Endodermal cell (in vitro differentiated cells): ENCODE results near the gene BANP. TPM values are rescaled to one million over a fixed set of nuclear protein-coding genes. Genes with fewer than 3 reads are reported as not detected.

ENCODE experiments used
- DNase-seq: peaks from one replicate; pipeline ENCODE4 v3.0.0-alpha.2; 2017
- H3K27ac ChIP-seq: 2 replicates; pipeline ENCODE4 v1.5.1; 2013; ENCODE audit warnings: mild to moderate bottlenecking, low read depth, low read length, moderate library complexity
- H3K27me3 ChIP-seq: 2 replicates; pipeline ENCODE4 v1.6.1; 2013; ENCODE audit warnings: mild to moderate bottlenecking, low read length, moderate library complexity; ENCODE audit not compliant: insufficient read depth, control insufficient read depth, poor library complexity, severe bottlenecking
- H3K36me3 ChIP-seq: 2 replicates; pipeline ENCODE4 v1.7.0; 2013; ENCODE audit warnings: mild to moderate bottlenecking, low read length, moderate library complexity; ENCODE audit not compliant: control insufficient read depth, insufficient read depth
- H3K4me1 ChIP-seq: one replicate; pipeline ENCODE4 v1.7.0; 2013; ENCODE audit warnings: low read length; ENCODE audit not compliant: control insufficient read depth, insufficient read depth
- H3K4me3 ChIP-seq: 2 replicates; pipeline ENCODE4 v1.5.1; 2013; ENCODE audit warnings: mild to moderate bottlenecking, low read length, moderate library complexity
- H3K9ac ChIP-seq: 2 replicates; pipeline ENCODE4 v1.6.1; 2013; ENCODE audit warnings: mild to moderate bottlenecking, low read length, moderate library complexity; ENCODE audit not compliant: poor library complexity, severe bottlenecking; ENCODE audit errors: extremely low read depth
- H3K9me3 ChIP-seq: 2 replicates; pipeline ENCODE4 v1.6.1; 2013; ENCODE audit warnings: mild to moderate bottlenecking, low read length, moderate library complexity; ENCODE audit not compliant: control insufficient read depth
- H3K27ac Mint-ChIP-seq: 2 replicates; pipeline ENCODE4 v1.8.0; 2020; ENCODE audit warnings: mixed read lengths
- H3K27me3 Mint-ChIP-seq: 2 replicates; pipeline ENCODE4 v1.8.0; 2021; ENCODE audit warnings: mild to moderate bottlenecking, mixed read lengths; ENCODE audit not compliant: insufficient read depth
- H3K36me3 Mint-ChIP-seq: 2 replicates; pipeline ENCODE4 v1.8.0; 2020; ENCODE audit warnings: low read depth, mixed read lengths
- H3K4me1 Mint-ChIP-seq: 2 replicates; pipeline ENCODE4 v1.8.0; 2020; ENCODE audit warnings: mixed read lengths
- H3K4me3 Mint-ChIP-seq: 2 replicates; pipeline ENCODE4 v1.8.0; 2020; ENCODE audit warnings: mild to moderate bottlenecking, moderate library complexity, mixed read lengths
- H3K9me3 Mint-ChIP-seq: 2 replicates; pipeline ENCODE4 v1.8.0; 2020; ENCODE audit warnings: mild to moderate bottlenecking, mixed read lengths
- CTCF ChIP-seq: fragments of 200-600 bp; sonication (generic); conservative IDR thresholded peaks from 2 replicates; pipeline ENCODE4 v1.5.0; 2021; ENCODE audit warnings: antibody characterized with exemption, mild to moderate bottlenecking
- WGBS, 2 experiments: methylation state at CpG; one replicate each; pipeline versions ENCODE4 v1.1.5 to v1.1.7; 2013; ENCODE audit warnings: missing lambda C conversion rate in 2 of 2, mixed read lengths in 1 of 2; ENCODE audit not compliant: insufficient coverage in 1 of 2, insufficient read length in 1 of 2; 5-methylcytosine and 5-hydroxymethylcytosine counted together
- total RNA-seq, 2 donors: library from RNA; stranded (reverse); fragmentation: NEBNext Ultra II Directional in 1 of 2; extraction: Animal tissue kit (Norgen Biotek cat#: 25700) in 1 of 2; gene quantifications; 2 replicates in 1 of 2; 3 replicates in 1 of 2; pipeline ENCODE4 v1.2.1, GENCODE V29; 2021

BANP gene
- total RNA-seq, 2 donors from 2014 or later: 39.5 to 45.5 TPM

DNA sequence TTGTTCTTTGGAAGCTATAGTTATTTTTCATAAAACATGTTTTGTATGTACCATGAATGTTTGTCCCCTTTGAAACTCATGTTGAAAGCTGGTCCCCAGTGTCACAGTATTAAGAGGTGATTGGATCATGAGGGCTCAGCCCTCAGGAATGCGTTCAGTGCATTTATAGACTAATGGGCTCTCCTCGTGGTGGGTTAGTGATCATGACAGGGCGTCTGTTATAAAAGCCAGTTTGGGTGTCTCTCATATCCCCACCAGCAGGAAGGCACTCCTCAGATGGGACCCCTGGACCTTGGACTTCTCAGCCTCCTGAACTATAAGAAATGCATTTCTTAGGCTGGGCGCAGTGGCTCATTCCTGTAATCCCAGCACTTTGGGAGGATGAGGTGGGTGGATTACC is 10.4 kb downstream of the BANP start:
- WGBS, 2 experiments: 75 to 96% methylated on average over 2 to 4 of the region's 4 CpGs
- H3K9me3 Mint-ChIP-seq: no peaks in the 10 kb centered on the region
- Histone ChIP-seq H3K36me3 (peaks cover 12% of the 10 kb centered on the region), H3K9ac (no peak overlapping the region), H3K4me3 (no peak overlapping the region), H3K27ac (no peak overlapping the region), H3K4me1 (no peaks in the 10 kb centered on the region), H3K9me3 (no peaks in the 10 kb centered on the region), H3K27me3 (no peaks in the 10 kb centered on the region)
- peaks cover 13% of the 10 kb centered on the region for H3K4me1 Mint-ChIP-seq
- no peaks in the 10 kb centered on the region for H3K27me3 Mint-ChIP-seq
- no peak overlapping the region for H3K4me3 Mint-ChIP-seq
- peaks cover 18% of the 10 kb centered on the region for H3K36me3 Mint-ChIP-seq
- TF ChIP-seq CTCF: no peak
- DNase-seq: peak; percentile 29
- no peak overlapping the region for H3K27ac Mint-ChIP-seq

DNA sequence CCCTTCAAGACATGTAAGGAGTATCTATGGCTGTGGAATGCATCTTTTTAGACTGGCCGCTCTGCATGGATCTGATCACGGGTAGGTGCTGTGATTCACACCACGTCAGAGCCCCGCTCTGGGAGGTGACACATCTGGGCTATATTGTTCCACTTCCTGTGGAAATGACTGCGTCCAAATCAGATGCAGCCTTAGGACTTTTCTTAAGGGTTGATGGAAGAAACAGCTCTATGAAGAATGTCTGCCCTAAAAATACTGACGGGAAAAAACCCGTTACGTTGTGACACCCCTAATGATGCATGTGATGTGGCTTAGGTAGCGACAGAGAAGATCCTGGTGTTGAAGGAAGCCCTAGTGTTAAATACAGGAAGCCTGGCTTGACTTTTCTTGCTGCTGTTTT is 12.2 kb downstream of the BANP start:
- WGBS, 2 experiments: 92 to 94% methylated on average over 9 of the region's 9 CpGs
- Histone ChIP-seq H3K9me3 (no peaks in the 10 kb centered on the region), H3K4me3 (no peak overlapping the region), H3K4me1 (no peaks in the 10 kb centered on the region), H3K27ac (no peak overlapping the region), H3K36me3 (peaks cover 3% of the 10 kb centered on the region), H3K9ac (no peak overlapping the region), H3K27me3 (no peaks in the 10 kb centered on the region)
- no peaks in the 10 kb centered on the region for H3K27me3 Mint-ChIP-seq
- H3K36me3 Mint-ChIP-seq: peaks cover 2% of the 10 kb centered on the region
- H3K4me1 Mint-ChIP-seq: peaks cover 10% of the 10 kb centered on the region
- no peaks in the 10 kb centered on the region for H3K9me3 Mint-ChIP-seq
- H3K4me3 Mint-ChIP-seq: no peak overlapping the region
- no peak overlapping the region for H3K27ac Mint-ChIP-seq
- DNase-seq: peak; percentile 26
- no peak for TF ChIP-seq CTCF

DNA sequence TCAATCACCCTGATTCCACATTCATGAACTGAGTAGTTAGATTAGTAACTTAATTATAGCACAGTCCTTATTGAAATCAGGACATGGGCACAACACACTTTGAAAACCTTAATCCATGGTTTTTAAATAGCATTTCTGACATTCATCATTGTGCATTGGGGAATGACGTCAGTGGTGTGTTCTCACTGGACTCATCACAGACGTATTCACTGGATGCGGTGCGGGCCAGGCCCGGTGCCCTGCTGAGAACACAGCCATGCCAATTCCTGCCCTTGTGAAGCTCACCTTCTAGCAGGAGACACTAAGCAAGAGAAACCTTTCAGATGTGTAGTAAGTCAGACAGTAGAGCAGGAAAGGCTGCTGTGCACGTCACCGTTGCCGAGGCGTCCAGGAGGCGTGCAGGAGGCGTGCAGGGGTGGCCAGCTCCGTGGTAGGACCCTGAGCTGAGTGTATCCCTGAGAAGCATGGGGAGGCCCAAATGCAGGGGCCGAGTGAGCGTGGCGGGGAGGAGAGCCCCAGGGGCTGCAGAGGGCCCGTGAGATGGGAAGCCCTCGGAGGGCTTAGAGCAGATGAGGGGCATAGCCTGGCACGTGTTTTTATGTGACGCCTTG is 12.9 kb downstream of the BANP start:
- H3K27ac ChIP-seq: no peak overlapping the region
- no peaks in the 10 kb centered on the region for H3K27me3 ChIP-seq
- H3K9me3 ChIP-seq: no peaks in the 10 kb centered on the region
- no peak overlapping the region for H3K27ac Mint-ChIP-seq
- no peak overlapping the region for H3K9ac ChIP-seq
- no peak for TF ChIP-seq CTCF
- peaks cover 11% of the 10 kb centered on the region for H3K4me1 Mint-ChIP-seq
- H3K27me3 Mint-ChIP-seq: no peaks in the 10 kb centered on the region
- 87 to 92% methylated on average over 13 to 19 of the region's 19 CpGs for WGBS, 2 experiments
- no peak overlapping the region for H3K4me3 Mint-ChIP-seq
- H3K4me3 ChIP-seq: no peak overlapping the region
- no peaks in the 10 kb centered on the region for H3K4me1 ChIP-seq
- H3K36me3 Mint-ChIP-seq: peaks cover 2% of the 10 kb centered on the region
- H3K9me3 Mint-ChIP-seq: no peaks in the 10 kb centered on the region
- H3K36me3 ChIP-seq: peaks cover 3% of the 10 kb centered on the region
- no peak for DNase-seq
